CD14-positive monocyte (primary cell): ENCODE measurements around the gene AAR2. TPM values are rescaled to one million over a fixed set of nuclear protein-coding genes. Genes with fewer than 3 reads are reported as not detected.

Experiments used
- DNase-seq, 3 donors: peaks; one replicate each; pipeline ENCODE4 v3.0.0-alpha.2; 2011 to 2022
- H2AFZ ChIP-seq: 2 replicates; pipeline ENCODE4 v1.6.0; 2012; ENCODE audit warnings: mild to moderate bottlenecking, low read depth, low read length, inconsistent platforms; ENCODE audit not compliant: insufficient read depth, poor library complexity, severe bottlenecking
- H3K27ac ChIP-seq, 2 donors: 1 replicate in 1 of 2; 2 replicates in 1 of 2; pipeline ENCODE4 v1.5.1; 2012 to 2013; ENCODE audit warnings: low read length in 2 of 2, control low read depth in 1 of 2, inconsistent platforms in 1 of 2, low read depth in 1 of 2, mild to moderate bottlenecking in 1 of 2
- H3K27me3 ChIP-seq, 2 donors: one replicate each; pipeline versions ENCODE4 v1.6.0 to v1.6.1; 2011 to 2013; ENCODE audit warnings: low read length in 2 of 2; ENCODE audit not compliant: control insufficient read depth in 2 of 2, insufficient read depth in 2 of 2
- H3K36me3 ChIP-seq, 2 donors: replicated peaks in 1 of 2; 1 replicate in 1 of 2; 2 replicates in 1 of 2; pipeline versions ENCODE4 v1.5.1 to v1.6.1; 2012 to 2013; ENCODE audit warnings: low read length in 2 of 2, control low read depth in 1 of 2, inconsistent platforms in 1 of 2, mild to moderate bottlenecking in 1 of 2; ENCODE audit not compliant: insufficient read depth in 2 of 2, control insufficient read depth in 1 of 2
- H3K4me1 ChIP-seq, 2 donors: 1 replicate in 1 of 2; 2 replicates in 1 of 2; pipeline versions ENCODE4 v1.5.1 to v1.6.1; 2012 to 2013; ENCODE audit warnings: low read length in 2 of 2, control low read depth in 1 of 2, inconsistent platforms in 1 of 2, mild to moderate bottlenecking in 1 of 2, moderate library complexity in 1 of 2; ENCODE audit not compliant: insufficient read depth in 2 of 2, control insufficient read depth in 1 of 2
- H3K4me2 ChIP-seq: replicated peaks from 2 replicates; pipeline ENCODE3; 2012; ENCODE audit warnings: low read length, moderate library complexity, mild to moderate bottlenecking; ENCODE audit not compliant: poor library complexity, severe bottlenecking; ENCODE audit errors: extremely low read depth
- H3K4me3 ChIP-seq, 3 experiments: fragments of 200-600 bp in 1 of 3; sonication (generic) in 1 of 3; replicated peaks in 1 of 3; 1 replicate in 2 of 3; 2 replicates in 1 of 3; pipeline ENCODE4 v1.5.1; 2011 to 2013; ENCODE audit warnings: low read length in 3 of 3, mild to moderate bottlenecking in 3 of 3, control low read depth in 2 of 3, low read depth in 2 of 3, inconsistent platforms in 1 of 3, moderate library complexity in 1 of 3
- H3K79me2 ChIP-seq: 2 replicates; pipeline ENCODE4 v1.6.0; 2012; ENCODE audit warnings: mild to moderate bottlenecking, control low read depth, inconsistent platforms, low read length, moderate library complexity; ENCODE audit not compliant: insufficient read depth
- H3K9ac ChIP-seq: 2 replicates; pipeline ENCODE4 v1.6.0; 2017; ENCODE audit warnings: low read length, mild to moderate bottlenecking; ENCODE audit not compliant: insufficient read depth, poor library complexity, severe bottlenecking
- H3K9me3 ChIP-seq, 2 donors: replicated peaks in 1 of 2; 1 replicate in 1 of 2; 2 replicates in 1 of 2; pipeline versions ENCODE4 v1.5.1 to v1.6.1; 2012 to 2013; ENCODE audit warnings: low read length in 2 of 2, control low read depth in 1 of 2; ENCODE audit not compliant: control insufficient read depth in 1 of 2, insufficient read depth in 1 of 2
- H4K20me1 ChIP-seq: 2 replicates; pipeline ENCODE4 v1.6.0; 2012; ENCODE audit warnings: mild to moderate bottlenecking, low read length, control low read depth, moderate library complexity; ENCODE audit not compliant: insufficient read depth
- H3K27ac Mint-ChIP-seq, 7 donors: one replicate each; pipeline ENCODE4 v1.8.0; 2020; ENCODE audit warnings: mild to moderate bottlenecking in 7 of 7, mixed read lengths in 7 of 7, moderate library complexity in 6 of 7, inconsistent platforms in 2 of 7
- H3K27me3 Mint-ChIP-seq, 3 donors: one replicate each; pipeline ENCODE4 v1.8.0; 2021 to 2022; ENCODE audit warnings: low read depth in 3 of 3, mild to moderate bottlenecking in 3 of 3, mixed read lengths in 3 of 3, moderate library complexity in 3 of 3, inconsistent platforms in 1 of 3
- H3K36me3 Mint-ChIP-seq, 2 donors: one replicate each; pipeline ENCODE4 v1.8.0; 2020; ENCODE audit warnings: mixed read lengths in 2 of 2, inconsistent platforms in 1 of 2, mild to moderate bottlenecking in 1 of 2
- H3K4me1 Mint-ChIP-seq: one replicate; pipeline ENCODE4 v1.8.0; 2020; ENCODE audit warnings: mild to moderate bottlenecking, mixed read lengths
- H3K4me3 Mint-ChIP-seq, 2 donors: one replicate each; pipeline ENCODE4 v1.8.0; 2020; ENCODE audit warnings: mild to moderate bottlenecking in 2 of 2, mixed read lengths in 2 of 2, moderate library complexity in 1 of 2
- H3K9me3 Mint-ChIP-seq, 7 donors: one replicate each; pipeline ENCODE4 v1.8.0; 2020 to 2022; ENCODE audit warnings: mixed read lengths in 7 of 7, mild to moderate bottlenecking in 6 of 7, moderate library complexity in 6 of 7, inconsistent platforms in 2 of 7
- WGBS: methylation state at CpG from one replicate; pipeline ENCODE4 v1.1.5; 2013; ENCODE audit warnings: missing lambda C conversion rate; ENCODE audit not compliant: insufficient coverage; 5-methylcytosine and 5-hydroxymethylcytosine counted together
- intact Hi-C, 2 donors: fragments of 100-400 bp; cut with micrococcal nuclease; formaldehyde crosslinking; loops; one replicate each; pipeline versions ENCODE4 v1.15.0 to v1.15.1; 2023
- polyA plus RNA-seq, 3 donors: library from polyadenylated mRNA; depleted of rRNA in 1 of 3; unstranded in 2 of 3; stranded (reverse) in 1 of 3; fragments of 300-500 nt in 2 of 3; fragments of >200 nt in 1 of 3; fragmentation: Illumina TruSeq in 2 of 3; gene quantifications; 1 replicate in 2 of 3; 2 replicates in 1 of 3; pipeline ENCODE4 v1.2.3, GENCODE V29; 2012 to 2021
- TF ChIP-seq, protein P1 (sequence below): fragments of 200-600 bp; IDR thresholded peaks from one replicate; pipeline ENCODE4 v1.8.0; 2022; ENCODE audit warnings: antibody characterized with exemption, mild to moderate bottlenecking

Gene AAR2
- polyA plus RNA-seq, 3 donors, result 9.1 to 48.8 (median 45.2) TPM

DNA sequence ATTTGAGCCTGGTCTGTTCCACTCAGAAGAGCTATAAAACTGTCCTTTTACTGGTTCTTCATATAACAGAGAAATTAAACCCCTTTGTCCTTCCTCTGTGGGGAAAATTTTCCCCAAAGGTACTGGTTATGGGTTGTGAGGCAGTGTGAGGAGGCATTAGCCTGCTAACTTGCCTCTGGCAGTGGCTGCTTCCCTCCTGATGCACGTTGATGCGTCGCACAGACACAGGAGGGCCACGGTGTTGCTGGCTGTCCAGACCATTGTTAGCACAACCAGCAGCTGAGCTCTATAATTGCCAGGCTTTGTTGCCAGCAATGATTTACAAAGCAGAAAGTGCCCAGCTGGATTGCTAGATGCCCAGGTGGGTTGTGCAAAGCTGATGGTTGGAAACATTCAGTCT lies 10.1 kb downstream of the AAR2 start:
- Histone ChIP-seq H3K4me2 (no peak overlapping the region), H3K27me3 (no peaks in the 10 kb centered on the region), H3K4me1 (no peaks in the 10 kb centered on the region), H4K20me1 (peaks cover 47% of the 10 kb centered on the region), H3K27ac (no peak overlapping the region), H3K9me3 (no peaks in the 10 kb centered on the region), H3K4me3 (no peak overlapping the region), H3K79me2 (peaks cover 9% of the 10 kb centered on the region), H3K36me3 (peaks cover 85 to 93% of the 10 kb centered on the region in 2 donors), H2AFZ (no peak overlapping the region), H3K9ac (no peak overlapping the region)
- Mint-ChIP-seq H3K9me3 (no peaks in the 10 kb centered on the region), H3K27ac (no peak overlapping the region), H3K27me3 (peaks cover 0 to 1% (median 0%) of the 10 kb centered on the region in 3 donors), H3K4me3 (no peak overlapping the region), H3K4me1 (no peaks in the 10 kb centered on the region), H3K36me3 (peaks cover 74 to 89% of the 10 kb centered on the region in 2 donors)
- WGBS, result 100% methylated on average over 4 of the region's 4 CpGs
- intact Hi-C loops, result no loop called here
- no peak for DNase-seq
- TF ChIP-seq, protein P1, sequence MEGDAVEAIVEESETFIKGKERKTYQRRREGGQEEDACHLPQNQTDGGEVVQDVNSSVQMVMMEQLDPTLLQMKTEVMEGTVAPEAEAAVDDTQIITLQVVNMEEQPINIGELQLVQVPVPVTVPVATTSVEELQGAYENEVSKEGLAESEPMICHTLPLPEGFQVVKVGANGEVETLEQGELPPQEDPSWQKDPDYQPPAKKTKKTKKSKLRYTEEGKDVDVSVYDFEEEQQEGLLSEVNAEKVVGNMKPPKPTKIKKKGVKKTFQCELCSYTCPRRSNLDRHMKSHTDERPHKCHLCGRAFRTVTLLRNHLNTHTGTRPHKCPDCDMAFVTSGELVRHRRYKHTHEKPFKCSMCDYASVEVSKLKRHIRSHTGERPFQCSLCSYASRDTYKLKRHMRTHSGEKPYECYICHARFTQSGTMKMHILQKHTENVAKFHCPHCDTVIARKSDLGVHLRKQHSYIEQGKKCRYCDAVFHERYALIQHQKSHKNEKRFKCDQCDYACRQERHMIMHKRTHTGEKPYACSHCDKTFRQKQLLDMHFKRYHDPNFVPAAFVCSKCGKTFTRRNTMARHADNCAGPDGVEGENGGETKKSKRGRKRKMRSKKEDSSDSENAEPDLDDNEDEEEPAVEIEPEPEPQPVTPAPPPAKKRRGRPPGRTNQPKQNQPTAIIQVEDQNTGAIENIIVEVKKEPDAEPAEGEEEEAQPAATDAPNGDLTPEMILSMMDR, result no peak

GRCh38 chr20:36248836-36249235 lies 12.6 kb downstream of the AAR2 start:
- no peak overlapping the region for H3K4me3 Mint-ChIP-seq
- no peaks in the 10 kb centered on the region for H3K27me3 ChIP-seq
- no peaks in the 10 kb centered on the region for H3K4me1 ChIP-seq
- H3K27ac ChIP-seq, result no peak overlapping the region
- no peak overlapping the region for H3K27ac Mint-ChIP-seq
- no peak overlapping the region for H3K4me2 ChIP-seq
- peaks cover 0 to 1% (median 0%) of the 10 kb centered on the region in 3 donors for H3K27me3 Mint-ChIP-seq
- no peaks in the 10 kb centered on the region for H3K79me2 ChIP-seq
- intact Hi-C loops, result no loop called here
- H3K4me1 Mint-ChIP-seq, result no peaks in the 10 kb centered on the region
- H2AFZ ChIP-seq, result no peak overlapping the region
- no peak overlapping the region for H3K9ac ChIP-seq
- no peak for DNase-seq
- peaks cover 78 to 91% of the 10 kb centered on the region in 2 donors for H3K36me3 Mint-ChIP-seq
- H3K36me3 ChIP-seq, result peaks cover 85 to 100% of the 10 kb centered on the region in 2 donors
- H3K9me3 ChIP-seq, result no peaks in the 10 kb centered on the region
- WGBS, result no CpG with 5 or more reads among the region's 4 CpGs
- TF ChIP-seq, protein P1, result no peak
- no peaks in the 10 kb centered on the region for H3K9me3 Mint-ChIP-seq
- H4K20me1 ChIP-seq, result peaks cover 31% of the 10 kb centered on the region
- H3K4me3 ChIP-seq, result no peak overlapping the region
